ENCODE measurements around the gene TES. TPM values are rescaled to one million over a fixed set of nuclear protein-coding genes. Genes with fewer than 3 reads are reported as not detected.

Gene TES
- total RNA-seq, 2 experiments from 2014 or later: 75.0 to 78.4 TPM

GRCh38 chr7:116224492-116225098 is 14.3 kb downstream of the TES start:
- Mint-ChIP-seq H3K4me1 (peaks cover 77% of the 10 kb centered on the region), H3K27ac (peak overlapping the region; percentile 62), H3K9me3 (no peaks in the 10 kb centered on the region), H3K4me3 (peak overlapping the region; percentile 54), H3K36me3 (peaks cover 10% of the 10 kb centered on the region), H3K27me3 (no peaks in the 10 kb centered on the region)
- DNase-seq: no peak

DNA sequence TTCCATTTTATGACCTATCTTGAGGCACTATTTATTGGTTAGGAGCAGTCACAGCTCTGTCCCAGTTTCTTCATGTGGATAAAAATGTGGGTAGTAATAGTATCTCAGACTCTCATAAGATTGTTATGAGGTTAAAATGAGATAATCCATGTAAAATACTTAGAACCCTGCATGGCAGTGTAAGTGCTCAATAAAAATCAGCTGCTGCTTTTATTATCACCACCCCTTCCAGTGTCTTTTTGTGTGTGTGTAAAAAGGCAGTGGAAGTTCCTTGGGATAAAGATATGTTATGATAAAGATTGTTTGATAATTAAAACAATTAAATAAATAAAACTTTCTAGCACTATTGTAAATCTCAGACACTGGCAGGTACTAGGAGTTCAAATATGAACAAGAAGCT is 15.5 kb downstream of the TES start:
- Mint-ChIP-seq H3K4me1 (peaks cover 79% of the 10 kb centered on the region), H3K4me3 (no peak overlapping the region)

DNA sequence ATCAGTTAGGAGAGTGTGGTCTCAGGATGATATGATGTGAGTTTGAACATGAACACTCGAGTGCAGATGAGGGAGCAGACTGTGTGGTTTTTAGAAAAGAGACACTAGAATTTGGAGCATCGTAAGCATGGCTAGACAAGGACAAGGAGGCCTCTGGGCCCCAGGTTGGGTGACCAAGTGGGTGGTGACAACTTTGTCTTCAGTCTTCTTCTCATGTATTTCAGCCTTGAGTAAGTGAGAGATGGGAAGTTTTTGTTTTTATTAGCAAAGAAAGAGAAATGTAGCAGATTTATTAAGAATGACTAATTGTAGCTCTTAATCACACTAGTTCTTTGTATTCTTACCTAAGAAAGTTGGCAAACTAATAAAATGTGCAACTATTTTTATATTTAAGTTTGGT is 16.3 kb downstream of the TES start:
- H3K27me3 Mint-ChIP-seq: no peaks in the 10 kb centered on the region
- DNase-seq: no peak
- H3K27ac Mint-ChIP-seq: peak overlapping the region; percentile 32
- H3K9me3 Mint-ChIP-seq: no peaks in the 10 kb centered on the region
- peaks cover 80% of the 10 kb centered on the region for H3K4me1 Mint-ChIP-seq
- peaks cover 12% of the 10 kb centered on the region for H3K36me3 Mint-ChIP-seq
- H3K4me3 Mint-ChIP-seq: no peak overlapping the region

More for the DNA sequence above, 15.5 kb downstream of the TES start:
- Mint-ChIP-seq H3K36me3 (peaks cover 12% of the 10 kb centered on the region), H3K27me3 (no peaks in the 10 kb centered on the region), H3K27ac (no peak overlapping the region), H3K9me3 (no peaks in the 10 kb centered on the region)
- no peak for DNase-seq

GRCh38 chr7:116227678-116228239 is 17.4 kb downstream of the TES start:
- Mint-ChIP-seq H3K27ac (no peak overlapping the region), H3K27me3 (no peaks in the 10 kb centered on the region), H3K4me1 (peaks cover 79% of the 10 kb centered on the region), H3K4me3 (no peak overlapping the region), H3K9me3 (no peaks in the 10 kb centered on the region), H3K36me3 (peaks cover 12% of the 10 kb centered on the region)
- DNase-seq: no peak

DNA sequence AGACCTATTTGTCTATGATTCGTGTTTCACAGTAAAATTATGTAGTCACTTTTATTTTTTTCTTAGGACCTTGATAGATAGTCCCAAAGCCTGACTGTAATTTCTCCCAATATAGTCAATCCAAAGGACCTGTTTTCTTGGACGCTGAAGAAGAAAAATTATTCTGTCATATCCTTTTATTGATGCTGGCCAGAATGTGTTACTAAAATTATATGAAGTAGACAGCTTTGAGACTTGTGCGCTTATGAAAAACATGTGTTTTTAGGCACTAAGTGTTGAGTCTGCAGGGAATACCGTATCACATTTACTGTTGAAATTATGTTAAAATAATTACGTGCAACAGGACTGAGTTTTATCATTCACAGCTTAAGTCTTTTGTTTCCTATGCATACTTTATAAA is 17.9 kb downstream of the TES start:
- H3K9me3 Mint-ChIP-seq: no peaks in the 10 kb centered on the region
- DNase-seq: no peak
- H3K4me1 Mint-ChIP-seq: peaks cover 83% of the 10 kb centered on the region
- peaks cover 12% of the 10 kb centered on the region for H3K36me3 Mint-ChIP-seq
- H3K27me3 Mint-ChIP-seq: no peaks in the 10 kb centered on the region
- no peak overlapping the region for H3K4me3 Mint-ChIP-seq
- H3K27ac Mint-ChIP-seq: no peak overlapping the region

DNA sequence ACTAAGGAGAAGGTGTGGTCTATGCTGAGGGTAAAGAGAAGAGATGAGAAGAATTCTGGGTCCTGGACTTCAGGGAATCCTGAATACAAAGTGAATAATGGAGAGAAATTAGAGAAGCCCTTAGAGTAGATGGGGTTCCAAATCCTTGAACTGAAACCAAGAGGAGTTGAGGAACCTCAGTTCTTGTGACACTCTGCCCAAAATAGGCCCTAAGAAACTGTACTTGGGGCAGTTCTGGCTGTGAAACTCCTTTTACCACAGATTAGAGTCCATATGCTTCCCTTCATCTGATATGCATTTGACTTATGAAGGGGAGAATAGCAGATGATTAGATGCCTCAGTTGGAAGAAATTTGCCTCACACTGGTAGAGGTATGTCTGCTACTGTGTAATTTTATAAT is 19.0 kb downstream of the TES start:
- peak overlapping the region; percentile 2 for H3K27ac Mint-ChIP-seq
- H3K4me1 Mint-ChIP-seq: peaks cover 79% of the 10 kb centered on the region
- H3K36me3 Mint-ChIP-seq: peaks cover 9% of the 10 kb centered on the region
- H3K4me3 Mint-ChIP-seq: no peak overlapping the region
- no peaks in the 10 kb centered on the region for H3K9me3 Mint-ChIP-seq
- DNase-seq: no peak
- no peaks in the 10 kb centered on the region for H3K27me3 Mint-ChIP-seq

DNA sequence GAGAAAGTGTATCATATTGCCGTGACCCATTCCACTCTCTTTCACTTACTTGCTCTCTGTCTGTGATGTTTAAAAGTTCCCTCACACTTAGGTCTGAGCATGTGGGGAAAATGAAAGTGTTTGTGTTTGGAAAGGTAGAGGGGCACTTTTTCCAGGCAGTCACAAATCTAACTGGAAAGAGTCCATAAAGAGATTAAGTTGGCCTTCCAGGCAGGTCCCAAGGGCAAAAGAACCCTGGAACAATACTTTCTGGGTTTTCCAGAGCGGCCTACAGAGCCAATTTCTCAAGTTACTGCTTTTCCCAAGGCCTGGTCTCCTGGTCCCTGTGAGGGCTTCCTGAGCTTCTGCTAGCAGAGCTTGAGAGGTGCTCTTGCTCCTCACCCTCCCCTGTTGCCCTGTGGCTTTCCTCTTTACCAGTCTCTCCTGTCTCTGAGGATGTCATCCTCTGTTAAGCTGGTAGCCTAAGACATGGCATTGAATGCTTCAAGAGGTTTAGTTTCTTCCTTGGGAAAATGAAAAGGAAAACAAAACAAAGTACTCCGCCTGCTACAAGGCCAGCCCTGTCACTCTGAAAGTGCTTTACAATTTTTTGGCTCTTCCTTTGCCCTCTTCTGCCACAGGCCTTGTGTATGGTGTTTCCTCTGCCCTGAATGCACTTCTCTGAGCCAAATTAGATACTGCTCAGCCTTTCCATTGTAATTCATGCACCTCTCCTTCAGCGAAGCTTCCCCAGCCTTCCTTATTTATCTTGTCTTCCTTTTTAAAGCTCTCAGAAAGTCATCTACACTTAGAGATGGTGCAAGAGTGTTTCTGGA is 20.1 kb downstream of the TES start:
- DNase-seq: no peak
- peak overlapping the region; percentile 40 for H3K4me3 Mint-ChIP-seq

GRCh38 chr7:116231543-116231942 is 21.2 kb downstream of the TES start:
- no peak overlapping the region for H3K4me3 Mint-ChIP-seq
- H3K4me1 Mint-ChIP-seq: peaks cover 74% of the 10 kb centered on the region
- H3K9me3 Mint-ChIP-seq: no peaks in the 10 kb centered on the region
- DNase-seq: no peak
- peak overlapping the region; percentile 79 for H3K27ac Mint-ChIP-seq
- H3K36me3 Mint-ChIP-seq: peaks cover 4% of the 10 kb centered on the region
- H3K27me3 Mint-ChIP-seq: no peaks in the 10 kb centered on the region

More for the DNA sequence above, 20.1 kb downstream of the TES start:
- Mint-ChIP-seq H3K4me1 (peaks cover 79% of the 10 kb centered on the region), H3K27ac (peak overlapping the region; percentile 88), H3K36me3 (peaks cover 7% of the 10 kb centered on the region), H3K27me3 (no peaks in the 10 kb centered on the region), H3K9me3 (no peaks in the 10 kb centered on the region)

GRCh38 chr7:116231949-116232348 is 21.6 kb downstream of the TES start:
- DNase-seq: no peak
- Mint-ChIP-seq H3K4me1 (peaks cover 75% of the 10 kb centered on the region), H3K27ac (peak overlapping the region; percentile 79), H3K9me3 (no peaks in the 10 kb centered on the region), H3K4me3 (no peak overlapping the region), H3K27me3 (no peaks in the 10 kb centered on the region), H3K36me3 (peaks cover 4% of the 10 kb centered on the region)

GRCh38 chr7:116232350-116232749 is 22.0 kb downstream of the TES start:
- no peaks in the 10 kb centered on the region for H3K27me3 Mint-ChIP-seq
- DNase-seq: no peak
- peak overlapping the region; percentile 79 for H3K27ac Mint-ChIP-seq
- peaks cover 7% of the 10 kb centered on the region for H3K36me3 Mint-ChIP-seq
- peaks cover 76% of the 10 kb centered on the region for H3K4me1 Mint-ChIP-seq
- H3K9me3 Mint-ChIP-seq: no peaks in the 10 kb centered on the region
- H3K4me3 Mint-ChIP-seq: no peak overlapping the region

GRCh38 chr7:116232920-116233319 is 22.6 kb downstream of the TES start:
- DNase-seq: no peak
- peaks cover 76% of the 10 kb centered on the region for H3K4me1 Mint-ChIP-seq
- no peak overlapping the region for H3K4me3 Mint-ChIP-seq
- H3K27ac Mint-ChIP-seq: peak overlapping the region; percentile 79
- peaks cover 13% of the 10 kb centered on the region for H3K36me3 Mint-ChIP-seq
- H3K9me3 Mint-ChIP-seq: no peaks in the 10 kb centered on the region
- no peaks in the 10 kb centered on the region for H3K27me3 Mint-ChIP-seq

DNA sequence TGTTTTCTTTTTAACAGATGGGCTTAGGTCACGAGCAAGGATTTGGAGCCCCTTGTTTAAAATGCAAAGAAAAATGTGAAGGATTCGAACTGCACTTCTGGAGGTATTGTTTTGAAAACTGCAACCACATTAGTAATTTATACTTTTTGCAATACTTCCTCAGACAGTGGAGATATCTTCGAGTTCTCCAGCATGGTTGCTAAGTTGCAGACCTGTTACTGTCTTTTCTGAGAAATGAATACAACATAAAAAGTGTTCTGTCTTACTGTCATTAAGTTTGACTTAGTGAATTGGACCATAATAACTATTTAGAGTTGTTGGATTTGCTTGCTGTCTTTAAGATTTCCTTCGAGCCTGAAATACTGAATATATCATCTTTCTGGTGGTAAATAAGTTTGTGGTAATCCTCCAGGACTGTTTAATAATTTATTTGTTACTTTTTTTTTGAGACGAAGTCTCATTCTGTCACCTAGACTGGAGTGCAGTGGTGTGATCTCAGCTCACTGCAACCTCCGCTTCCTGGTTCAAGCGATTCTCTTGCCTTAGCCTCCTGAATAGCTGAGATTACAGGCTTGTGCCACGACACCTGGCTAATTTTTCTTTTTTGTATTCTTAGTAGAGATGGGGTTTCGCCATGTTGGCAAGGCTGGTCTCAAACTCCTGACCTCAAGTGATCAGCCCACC is 24.3 kb downstream of the TES start:
- peaks cover 76% of the 10 kb centered on the region for H3K4me1 Mint-ChIP-seq
- H3K4me3 Mint-ChIP-seq: no peak overlapping the region
- no peaks in the 10 kb centered on the region for H3K27me3 Mint-ChIP-seq
- peaks cover 15% of the 10 kb centered on the region for H3K36me3 Mint-ChIP-seq
- H3K27ac Mint-ChIP-seq: no peak overlapping the region
- H3K9me3 Mint-ChIP-seq: no peaks in the 10 kb centered on the region
- no peak for DNase-seq

- no peak for DNase-seq
- no peaks in the 10 kb centered on the region for H3K9me3 Mint-ChIP-seq
- H3K4me3 Mint-ChIP-seq: no peak overlapping the region
- H3K36me3 Mint-ChIP-seq: peaks cover 17% of the 10 kb centered on the region
- H3K4me1 Mint-ChIP-seq: peaks cover 71% of the 10 kb centered on the region
- H3K27me3 Mint-ChIP-seq: no peaks in the 10 kb centered on the region
- peak overlapping the region; percentile 38 for H3K27ac Mint-ChIP-seq
Observed at GRCh38 chr7:116235380-116235779, 25.0 kb downstream of the TES start.

GRCh38 chr7:116236020-116236630 is 25.8 kb downstream of the TES start:
- H3K27ac Mint-ChIP-seq: no peak overlapping the region
- no peak overlapping the region for H3K4me3 Mint-ChIP-seq
- peaks cover 17% of the 10 kb centered on the region for H3K36me3 Mint-ChIP-seq
- H3K9me3 Mint-ChIP-seq: no peaks in the 10 kb centered on the region
- H3K4me1 Mint-ChIP-seq: peaks cover 66% of the 10 kb centered on the region
- no peaks in the 10 kb centered on the region for H3K27me3 Mint-ChIP-seq
- peak; percentile 22 for DNase-seq

DNA sequence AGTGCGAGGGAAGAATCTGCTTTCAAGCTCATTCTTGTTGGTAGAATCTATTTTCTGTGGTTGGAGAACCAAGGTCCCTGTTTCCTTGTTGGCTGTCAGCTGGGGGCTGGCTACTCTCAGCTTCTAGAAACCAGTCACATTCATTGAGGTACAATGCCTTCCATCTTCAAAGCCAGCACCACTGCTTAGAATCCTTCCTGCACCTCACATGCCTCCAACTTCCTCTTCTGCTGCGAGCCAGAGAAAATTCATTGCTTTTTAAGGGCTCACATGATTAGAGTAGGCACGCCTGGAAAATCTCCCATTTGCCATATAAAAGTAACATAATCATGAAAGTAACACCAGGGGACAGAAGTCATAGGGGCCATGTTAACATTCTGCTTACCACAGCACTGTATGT is 28.7 kb downstream of the TES start:
- Mint-ChIP-seq H3K36me3 (peaks cover 23% of the 10 kb centered on the region), H3K4me3 (no peak overlapping the region), H3K9me3 (peaks cover 2% of the 10 kb centered on the region), H3K4me1 (peaks cover 50% of the 10 kb centered on the region), H3K27ac (no peak overlapping the region), H3K27me3 (no peaks in the 10 kb centered on the region)
- DNase-seq: no peak

All from activated naive CD8-positive, alpha-beta T cell treated with anti-CD3 and anti-CD28 coated beads for 36 hours (primary cell).